CD4-positive, alpha-beta T cell (primary cell): ENCODE measurements around the gene YES1. TPM values are rescaled to one million over a fixed set of nuclear protein-coding genes. Genes with fewer than 3 reads are reported as not detected.

ENCODE experiments used
- ATAC-seq: fragments of 200-7000 bp; cut with Tn5 transposase; one replicate; pipeline ENCODE4 v1.10.0; 2022; ENCODE audit warnings: mild to moderate bottlenecking; ENCODE audit not compliant: poor library complexity
- CTCF ChIA-PET: fragments of 350-600 bp; sonication (Branson Sonifier 250); formaldehyde crosslinking; loops from one replicate; lab custom pipeline; 2021; ENCODE audit warnings: antibody characterized with exemption, inconsistent platforms; lab: Charles Lee
- POLR2A ChIA-PET: fragments of 350-600 bp; sonication (Branson Sonifier 250); formaldehyde crosslinking; loops from one replicate; lab custom pipeline; 2021; ENCODE audit warnings: antibody characterized with exemption, inconsistent platforms; lab: Charles Lee
- DNase-seq, 14 experiments: peaks; one replicate each; pipeline ENCODE4 v3.0.0-alpha.2; 2013 to 2020; ENCODE audit warnings: mixed read lengths in 2 of 14
- H3K27ac ChIP-seq, 2 donors: one replicate each; pipeline versions ENCODE4 v1.5.1 to v1.7.0; 2013; ENCODE audit warnings: low read length in 2 of 2, low read depth in 1 of 2, mild to moderate bottlenecking in 1 of 2
- H3K27me3 ChIP-seq, 2 experiments: 1 replicate in 1 of 2; 2 replicates in 1 of 2; pipeline versions ENCODE4 v1.6.1 to v1.7.0; 2013; ENCODE audit warnings: low read length in 2 of 2, control low read depth in 1 of 2, mild to moderate bottlenecking in 1 of 2, moderate library complexity in 1 of 2; ENCODE audit not compliant: insufficient read depth in 2 of 2, control insufficient read depth in 1 of 2
- H3K36me3 ChIP-seq: one replicate; pipeline ENCODE4 v1.6.1; 2013; ENCODE audit warnings: low read length, control low read depth; ENCODE audit not compliant: insufficient read depth
- H3K4me1 ChIP-seq: one replicate; pipeline ENCODE4 v1.6.1; 2013; ENCODE audit warnings: low read length, control low read depth; ENCODE audit not compliant: insufficient read depth
- H3K4me3 ChIP-seq: one replicate; pipeline ENCODE4 v1.5.1; 2013; ENCODE audit warnings: mild to moderate bottlenecking, low read length, moderate library complexity
- H3K9me3 ChIP-seq, 2 experiments: 1 replicate in 1 of 2; 2 replicates in 1 of 2; pipeline versions ENCODE4 v1.6.1 to v1.7.0; 2013; ENCODE audit warnings: low read length in 2 of 2, mild to moderate bottlenecking in 2 of 2, control low read depth in 1 of 2, moderate library complexity in 1 of 2; ENCODE audit not compliant: control insufficient read depth in 1 of 2, insufficient read depth in 1 of 2
- H3K27ac Mint-ChIP-seq: one replicate; pipeline ENCODE4 v1.8.0; 2020; ENCODE audit warnings: mixed read lengths
- H3K27me3 Mint-ChIP-seq: one replicate; pipeline ENCODE4 v1.8.0; 2021; ENCODE audit warnings: mixed read lengths
- H3K36me3 Mint-ChIP-seq: one replicate; pipeline ENCODE4 v1.8.0; 2021; ENCODE audit warnings: low read depth, mixed read lengths
- H3K4me1 Mint-ChIP-seq: one replicate; pipeline ENCODE4 v1.8.0; 2021; ENCODE audit warnings: low read depth, mixed read lengths
- H3K4me3 Mint-ChIP-seq: one replicate; pipeline ENCODE4 v1.8.0; 2020; ENCODE audit warnings: mild to moderate bottlenecking, mixed read lengths
- H3K9me3 Mint-ChIP-seq: one replicate; pipeline ENCODE4 v1.8.0; 2020; ENCODE audit warnings: mixed read lengths
- intact Hi-C, 2 experiments: fragments of 100-400 bp; cut with DNase I in 1 of 2; cut with micrococcal nuclease in 1 of 2; formaldehyde crosslinking; loops; one replicate each; pipeline versions ENCODE4 v1.15.1 to v1.9.0; 2023 to 2025; cut with DNase I, micrococcal nuclease
- total RNA-seq, 174 experiments: library from RNA in 2 of 174; stranded (reverse) in 2 of 174; gene quantifications; one replicate each; pipeline ENCODE4 v1.2.3 and lab custom pipeline; 2021 to 2026
- TF ChIP-seq, protein P1 (sequence below): fragments of 200-600 bp; IDR thresholded peaks from one replicate; pipeline ENCODE4 v1.8.0; 2022; ENCODE audit warnings: antibody characterized with exemption, mild to moderate bottlenecking

YES1 gene
- total RNA-seq, 2 experiments from 2014 or later = 17.6 to 19.8 TPM

DNA sequence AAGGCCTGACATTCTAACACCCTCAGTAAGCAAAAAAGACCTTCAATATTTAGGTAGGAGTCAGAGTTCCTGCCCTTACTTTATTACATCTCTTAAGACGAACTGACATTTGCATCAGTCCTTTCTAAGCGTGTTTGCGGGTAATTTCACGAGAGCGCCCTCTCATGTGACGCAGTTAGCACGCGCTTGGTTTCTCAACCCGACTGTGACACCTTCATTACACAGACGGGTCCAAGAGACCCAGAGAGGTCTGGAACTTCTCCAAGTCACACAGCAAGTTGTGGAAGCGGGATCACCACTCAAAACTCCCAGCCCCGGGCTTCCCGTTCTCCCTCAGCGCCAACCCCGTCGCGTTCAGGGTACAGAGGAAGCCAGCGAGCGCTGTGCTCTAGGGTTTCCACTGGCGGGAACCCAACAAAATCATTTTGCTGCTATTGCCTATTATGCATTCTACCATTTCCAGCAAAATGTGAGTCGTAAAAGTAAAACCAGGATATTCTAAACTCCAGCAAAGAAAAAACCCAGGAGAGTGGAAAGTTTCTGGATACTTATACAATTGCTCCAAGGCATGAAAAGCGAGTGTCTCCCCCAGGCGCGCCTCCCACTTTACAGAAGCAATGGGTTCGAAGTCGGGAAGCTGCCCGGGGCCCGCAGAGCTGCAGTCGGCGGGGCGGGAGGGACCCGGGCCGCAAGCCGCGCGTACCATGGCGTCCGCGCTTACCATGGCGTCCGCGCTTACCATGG lies 100.2 kb downstream of the YES1 start:
- TF ChIP-seq, protein P1, sequence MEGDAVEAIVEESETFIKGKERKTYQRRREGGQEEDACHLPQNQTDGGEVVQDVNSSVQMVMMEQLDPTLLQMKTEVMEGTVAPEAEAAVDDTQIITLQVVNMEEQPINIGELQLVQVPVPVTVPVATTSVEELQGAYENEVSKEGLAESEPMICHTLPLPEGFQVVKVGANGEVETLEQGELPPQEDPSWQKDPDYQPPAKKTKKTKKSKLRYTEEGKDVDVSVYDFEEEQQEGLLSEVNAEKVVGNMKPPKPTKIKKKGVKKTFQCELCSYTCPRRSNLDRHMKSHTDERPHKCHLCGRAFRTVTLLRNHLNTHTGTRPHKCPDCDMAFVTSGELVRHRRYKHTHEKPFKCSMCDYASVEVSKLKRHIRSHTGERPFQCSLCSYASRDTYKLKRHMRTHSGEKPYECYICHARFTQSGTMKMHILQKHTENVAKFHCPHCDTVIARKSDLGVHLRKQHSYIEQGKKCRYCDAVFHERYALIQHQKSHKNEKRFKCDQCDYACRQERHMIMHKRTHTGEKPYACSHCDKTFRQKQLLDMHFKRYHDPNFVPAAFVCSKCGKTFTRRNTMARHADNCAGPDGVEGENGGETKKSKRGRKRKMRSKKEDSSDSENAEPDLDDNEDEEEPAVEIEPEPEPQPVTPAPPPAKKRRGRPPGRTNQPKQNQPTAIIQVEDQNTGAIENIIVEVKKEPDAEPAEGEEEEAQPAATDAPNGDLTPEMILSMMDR = peak; percentile 34
- peak overlapping the region; percentile 95 for H3K4me3 Mint-ChIP-seq
- CTCF ChIA-PET = interaction anchor here (1.2 to 1.9 kb wide), 5 partner anchors 24 to 127 kb away, joined by 3 to 11 read pairs (median 5); no protein-coding TSS in a partner anchor

DNA sequence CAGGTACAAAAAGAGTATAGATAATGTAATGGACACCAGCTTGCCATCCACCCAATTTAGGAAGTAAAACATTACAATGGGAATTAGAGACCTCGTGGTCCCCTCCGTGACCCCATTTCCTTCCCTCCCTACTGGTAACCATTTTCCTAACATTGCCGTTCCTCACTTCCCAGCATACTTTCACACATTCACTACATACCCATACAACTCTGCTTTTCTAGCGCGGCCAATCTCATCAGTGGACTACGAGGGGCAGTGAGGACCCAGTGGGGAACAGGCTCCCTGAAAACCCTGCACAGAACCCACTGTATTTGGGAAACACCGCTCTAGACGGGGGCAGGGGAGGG lies 100.8 kb downstream of the YES1 start:
- peak in 1 of 14 experiments; percentile 8 for DNase-seq
- peaks cover 41% of the 10 kb centered on the region for H3K4me1 Mint-ChIP-seq
- H3K27me3 ChIP-seq = no peaks in the 10 kb centered on the region
- TF ChIP-seq, protein P1 = no peak
- H3K9me3 Mint-ChIP-seq = peaks cover 5% of the 10 kb centered on the region
- H3K27me3 Mint-ChIP-seq = no peaks in the 10 kb centered on the region
- peak overlapping the region; percentile 92 for H3K27ac Mint-ChIP-seq
- intact Hi-C loops = loop anchor here (1.0 to 10.0 kb wide), 5 partner anchors 89 to 442 kb away; partner anchors contain the start of genes THOC1 (in 1 of the 2) and YES1 (in 1 of the 2)
- H3K4me3 ChIP-seq = peak overlapping the region; percentile 78
- peaks cover 27% of the 10 kb centered on the region for H3K4me1 ChIP-seq
- CTCF ChIA-PET = no interaction called here
- POLR2A ChIA-PET = no interaction called here
- H3K27ac ChIP-seq = peak overlapping the region in 1 of 2 donors; percentile 71
- peaks cover 0 to 12% of the 10 kb centered on the region in 2 experiments for H3K9me3 ChIP-seq
- H3K36me3 Mint-ChIP-seq = peaks cover 25% of the 10 kb centered on the region
- ATAC-seq = no peak
- peak overlapping the region; percentile 95 for H3K4me3 Mint-ChIP-seq
- peaks cover 3% of the 10 kb centered on the region for H3K36me3 ChIP-seq

More for the DNA sequence above, 100.2 kb downstream of the YES1 start:
- H3K27ac ChIP-seq = peak overlapping the region; percentile 71 to 81
- POLR2A ChIA-PET = interaction anchor here (0.6 to 1.7 kb wide), 6 partner anchors 10 to 1830 kb away, joined by 3 to 11 read pairs (median 4); no protein-coding TSS in a partner anchor
- H3K36me3 ChIP-seq = no peaks in the 10 kb centered on the region
- peak; percentile 48 to 92 (median 66) for DNase-seq
- H3K4me3 ChIP-seq = peak overlapping the region; percentile 78
- H3K9me3 Mint-ChIP-seq = peaks cover 5% of the 10 kb centered on the region
- peaks cover 0 to 12% of the 10 kb centered on the region in 2 experiments for H3K9me3 ChIP-seq
- H3K27ac Mint-ChIP-seq = peak overlapping the region; percentile 92
- ATAC-seq = peak; percentile 76
- H3K27me3 ChIP-seq = no peaks in the 10 kb centered on the region
- H3K4me1 ChIP-seq = peaks cover 27% of the 10 kb centered on the region
- no peaks in the 10 kb centered on the region for H3K27me3 Mint-ChIP-seq
- peaks cover 22% of the 10 kb centered on the region for H3K36me3 Mint-ChIP-seq
- intact Hi-C loops = loop anchor here (1.0 to 10.0 kb wide), 5 partner anchors 90 to 443 kb away; partner anchors contain the start of genes THOC1 (in 1 of the 2) and YES1 (in 1 of the 2)
- peaks cover 38% of the 10 kb centered on the region for H3K4me1 Mint-ChIP-seq

DNA sequence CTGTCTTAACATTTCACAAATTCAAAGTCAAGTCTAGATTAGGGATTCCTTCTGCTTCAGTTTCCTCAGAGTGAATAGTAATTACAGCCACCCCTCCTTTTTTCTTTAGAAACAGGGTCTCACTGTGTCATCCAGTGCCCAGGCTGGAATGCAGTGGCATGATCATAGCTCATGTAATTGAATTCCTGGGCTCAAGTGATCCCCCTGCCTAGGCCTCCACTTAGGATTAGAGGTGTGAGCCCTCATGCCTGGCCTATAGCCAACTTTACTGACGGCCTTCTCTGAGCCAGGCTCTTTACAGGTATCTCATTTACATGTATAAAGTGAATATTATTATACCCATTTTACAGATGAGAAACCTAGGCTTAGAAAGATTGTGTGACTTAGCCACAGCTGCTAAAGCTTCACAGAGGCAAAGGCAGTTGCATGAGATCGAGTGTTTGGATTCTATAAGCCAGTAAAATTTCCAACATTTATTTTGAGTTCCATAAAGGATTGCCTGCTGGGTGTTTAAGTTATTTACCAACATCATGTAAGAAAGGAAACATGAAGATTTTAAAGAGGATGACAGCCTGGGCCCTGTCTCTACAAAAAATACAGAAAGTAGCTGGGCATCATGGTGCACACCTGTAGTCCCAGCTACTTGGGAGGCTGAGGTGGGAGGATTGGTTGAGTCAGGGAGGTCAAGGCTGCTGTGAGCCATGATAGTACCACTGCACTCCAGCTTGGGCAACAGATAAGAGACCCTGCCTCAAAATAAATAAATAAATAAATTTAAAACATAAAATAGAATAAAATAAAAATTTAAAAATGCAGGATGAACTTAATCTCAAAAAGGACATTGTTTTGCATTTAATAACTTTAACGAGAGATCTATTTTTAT lies 101.4 kb downstream of the YES1 start:
- Mint-ChIP-seq H3K27ac (peak overlapping the region; percentile 92), H3K9me3 (peaks cover 3% of the 10 kb centered on the region), H3K4me3 (peak overlapping the region; percentile 95), H3K27me3 (no peaks in the 10 kb centered on the region), H3K4me1 (peaks cover 45% of the 10 kb centered on the region), H3K36me3 (peaks cover 31% of the 10 kb centered on the region)
- Histone ChIP-seq H3K36me3 (peaks cover 7% of the 10 kb centered on the region), H3K9me3 (peaks cover 0 to 12% of the 10 kb centered on the region in 2 experiments), H3K27me3 (no peaks in the 10 kb centered on the region), H3K4me3 (peak overlapping the region; percentile 78), H3K27ac (no peak overlapping the region), H3K4me1 (peaks cover 27% of the 10 kb centered on the region)
- TF ChIP-seq, protein P1 = no peak
- intact Hi-C loops = loop anchor here (1.0 to 10.0 kb wide), 5 partner anchors 88 to 442 kb away; partner anchors contain the start of genes THOC1 (in 1 of the 2) and YES1 (in 1 of the 2)
- DNase-seq = no peak
- no peak for ATAC-seq
- CTCF ChIA-PET = no interaction called here
- POLR2A ChIA-PET = interaction anchor here (0.5 to 0.8 kb wide), 2 partner anchors 114 to 1839 kb away, joined by 3 read pairs; no protein-coding TSS in a partner anchor
